Activated CD4-positive, alpha-beta T cell treated with anti-CD3 and anti-CD28 coated beads, Interleukin-2, amount 50 U/mL, for 48 hours (primary cell): ENCODE measurements around the gene ZNF410.

Experiments used
- DNase-seq, 2 experiments: peaks; one replicate each; pipeline ENCODE4 v3.0.0-alpha.2; 2020

ZNF410 gene

DNA sequence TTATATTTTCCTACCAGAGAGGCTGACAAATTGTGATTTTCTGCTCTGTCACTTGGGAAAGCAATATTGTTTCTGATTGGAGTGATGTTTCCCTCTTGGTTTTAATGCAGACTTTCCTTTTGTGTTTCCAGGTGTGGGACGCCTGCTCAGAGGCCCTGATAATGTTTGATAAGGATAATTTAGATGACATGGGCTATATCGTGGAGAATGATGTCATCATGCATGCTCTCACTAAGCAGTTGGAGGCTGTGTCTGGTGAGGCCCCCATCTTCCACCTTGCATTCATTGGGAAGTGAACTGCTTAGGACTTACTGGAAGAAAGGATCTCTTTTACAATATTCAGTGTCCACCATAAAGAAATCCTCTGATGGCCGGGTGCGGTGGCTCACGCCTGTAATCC is 69.0 kb downstream of the ZNF410 start:
- DNase-seq, result no peak

DNA sequence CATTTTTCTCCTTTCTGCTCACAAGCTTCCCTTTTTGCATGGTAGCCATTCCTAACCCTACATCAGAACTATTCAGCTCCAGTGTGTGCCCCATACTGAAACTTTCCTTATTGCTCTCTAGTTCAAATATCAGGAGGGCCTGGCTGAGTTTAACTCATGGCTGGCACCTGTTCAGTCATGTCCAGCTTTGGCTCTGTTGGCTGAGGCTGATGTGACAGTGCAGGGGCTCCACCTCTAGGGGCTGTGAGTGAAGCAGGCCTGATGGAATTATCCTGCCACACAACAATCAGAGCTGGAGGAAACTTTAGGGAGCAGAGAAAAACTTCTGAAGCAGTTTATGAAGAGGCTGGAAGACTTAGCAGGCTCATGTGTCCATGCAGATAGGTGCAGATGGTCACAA is 71.9 kb downstream of the ZNF410 start:
- DNase-seq, result no peak

DNA sequence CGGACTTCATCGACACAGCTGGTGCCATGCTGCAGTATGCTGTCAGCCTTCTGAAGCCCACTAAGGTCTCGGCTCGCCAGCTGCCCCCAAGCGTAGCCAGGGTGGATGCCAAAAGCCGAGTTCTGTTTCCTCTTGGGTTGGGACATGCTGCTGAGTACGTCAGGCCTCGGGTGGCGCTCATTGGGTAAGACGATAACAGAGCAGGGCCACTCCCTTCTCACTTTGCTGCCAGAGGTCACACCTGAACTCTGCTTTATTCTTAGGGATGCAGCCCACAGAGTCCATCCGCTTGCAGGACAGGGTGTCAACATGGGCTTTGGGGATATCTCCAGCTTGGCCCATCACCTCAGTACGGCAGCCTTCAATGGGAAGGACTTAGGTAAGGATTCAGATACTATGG is 74.5 kb downstream of the ZNF410 start:
- DNase-seq, result no peak

DNA sequence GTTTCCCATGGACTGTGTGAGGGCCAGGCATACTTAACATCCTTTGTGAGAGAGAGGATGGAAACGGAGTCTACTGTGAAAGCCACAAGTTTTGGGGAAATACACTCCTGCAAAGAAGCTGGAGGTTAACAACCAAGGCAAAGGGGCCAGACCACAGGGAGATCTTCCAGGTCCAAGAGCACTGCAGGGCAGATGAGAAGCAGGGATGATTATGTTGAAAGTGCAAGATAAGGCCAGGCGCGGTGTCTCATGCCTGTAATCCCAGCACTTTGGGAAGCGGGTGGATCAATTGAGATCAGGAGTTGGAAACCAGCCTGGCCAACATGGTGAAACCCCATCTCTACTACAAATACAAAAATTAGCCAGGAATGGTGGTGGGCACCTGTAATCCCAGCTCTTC is 78.6 kb downstream of the ZNF410 start:
- DNase-seq, result no peak

DNA sequence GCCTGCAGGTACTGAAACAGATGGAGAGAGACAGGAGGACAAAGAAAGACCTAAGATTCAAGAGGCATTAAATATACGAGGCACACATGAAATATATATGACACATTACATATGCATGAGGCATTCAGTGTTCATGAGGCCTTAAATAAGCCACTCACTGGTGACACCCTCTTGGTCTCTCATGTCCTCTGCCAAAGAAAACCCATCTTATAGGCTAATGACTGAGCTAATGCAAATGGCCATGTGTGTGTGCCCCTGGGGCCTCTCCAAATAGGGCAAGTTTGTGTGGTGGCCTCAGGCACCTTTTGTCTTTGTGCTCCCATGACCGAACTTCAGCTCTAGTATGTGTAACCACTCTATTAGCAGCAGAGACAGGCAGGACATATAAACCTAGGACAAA is 82.2 kb downstream of the ZNF410 start:
- no peak for DNase-seq

DNA sequence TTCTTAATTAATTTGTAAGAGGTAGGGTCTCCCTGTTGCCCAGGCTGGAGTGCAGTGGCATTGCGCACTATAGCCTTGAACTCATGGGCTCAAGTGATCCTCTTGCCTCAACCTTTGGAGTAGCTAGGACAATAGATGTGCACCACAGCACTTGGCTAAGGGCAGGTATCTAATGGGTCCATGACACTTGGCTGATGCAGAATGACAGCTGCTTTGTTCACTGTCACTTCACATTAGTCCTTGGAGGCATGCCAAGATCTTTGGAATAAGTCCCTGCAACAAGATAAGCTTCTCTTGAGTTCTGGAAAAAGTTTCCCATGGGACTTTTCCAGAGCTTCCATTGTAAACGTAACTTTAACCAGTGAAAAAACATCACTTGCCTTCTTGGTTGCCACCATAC is 86.8 kb downstream of the ZNF410 start:
- DNase-seq, result no peak

GRCh38 chr14:73976125-73976524 is 89.5 kb downstream of the ZNF410 start:
- DNase-seq, result no peak

GRCh38 chr14:73977896-73978295 is 91.2 kb downstream of the ZNF410 start:
- no peak for DNase-seq
